GM19452 (cell line): ENCODE measurements around the gene SPOCK1.

Experiments used
- ATAC-seq: cut with Tn5 transposase; IDR thresholded peaks from one replicate; pipeline ENCODE4 v1.9.1; 2021; ENCODE audit not compliant: unreplicated experiment

Gene SPOCK1

GRCh38 chr5:137303509-137303908, 195.6 kb downstream of the SPOCK1 start:
- ATAC-seq = no peak

GRCh38 chr5:137300411-137301240, 198.5 kb downstream of the SPOCK1 start:
- no peak for ATAC-seq

- no peak for ATAC-seq
Measured at GRCh38 chr5:137296213-137296781, 202.8 kb downstream of the SPOCK1 start.

GRCh38 chr5:137294604-137295003, 204.5 kb downstream of the SPOCK1 start:
- ATAC-seq = no peak

GRCh38 chr5:137292461-137293027, 206.6 kb downstream of the SPOCK1 start:
- ATAC-seq = no peak

GRCh38 chr5:137291436-137291835, 207.7 kb downstream of the SPOCK1 start:
- ATAC-seq = no peak

- no peak for ATAC-seq
Measured at GRCh38 chr5:137291031-137291430, 208.1 kb downstream of the SPOCK1 start.

- no peak for ATAC-seq
Measured at GRCh38 chr5:137290373-137290772, 208.8 kb downstream of the SPOCK1 start.

- ATAC-seq = no peak
Measured at GRCh38 chr5:137289856-137290255, 209.3 kb downstream of the SPOCK1 start.

GRCh38 chr5:137287569-137287968, 211.6 kb downstream of the SPOCK1 start:
- ATAC-seq = no peak

- no peak for ATAC-seq
Measured at GRCh38 chr5:137286025-137286610, 213.0 kb downstream of the SPOCK1 start.

- no peak for ATAC-seq
Measured at GRCh38 chr5:137283801-137284200, 215.3 kb downstream of the SPOCK1 start.

- no peak for ATAC-seq
Measured at GRCh38 chr5:137282216-137282615, 216.9 kb downstream of the SPOCK1 start.

- ATAC-seq = no peak
Measured at GRCh38 chr5:137281201-137281600, 217.9 kb downstream of the SPOCK1 start.

GRCh38 chr5:137280656-137281055, 218.5 kb downstream of the SPOCK1 start:
- ATAC-seq = no peak

GRCh38 chr5:137279521-137280231, 219.4 kb downstream of the SPOCK1 start:
- no peak for ATAC-seq

- ATAC-seq = no peak
Measured at GRCh38 chr5:137278476-137278875, 220.7 kb downstream of the SPOCK1 start.

GRCh38 chr5:137275083-137275482, 224.0 kb downstream of the SPOCK1 start:
- ATAC-seq = no peak

GRCh38 chr5:137273511-137273910, 225.6 kb downstream of the SPOCK1 start:
- no peak for ATAC-seq

- ATAC-seq = no peak
Measured at GRCh38 chr5:137272831-137273230, 226.3 kb downstream of the SPOCK1 start.

GRCh38 chr5:137269946-137270345, 229.2 kb downstream of the SPOCK1 start:
- ATAC-seq = no peak
